GM21390 (cell line): Measurements from ENCODE around the gene DGCR6L.
"Not testable (repeated sequence)": the region's sequence is repeated elsewhere in the genome, so short reads cannot be mapped to it uniquely, and the experiment has no call there.

Experiments
- ATAC-seq: cut with Tn5 transposase; IDR thresholded peaks from one replicate; pipeline ENCODE4 v1.9.1; 2021; ENCODE audit not compliant: unreplicated experiment

DGCR6L gene

GRCh38 chr22:20292673-20293232 is 27.1 kb downstream of the DGCR6L start:
- no peak for ATAC-seq

GRCh38 chr22:20292108-20292507 is 27.8 kb downstream of the DGCR6L start:
- no peak for ATAC-seq

DNA sequence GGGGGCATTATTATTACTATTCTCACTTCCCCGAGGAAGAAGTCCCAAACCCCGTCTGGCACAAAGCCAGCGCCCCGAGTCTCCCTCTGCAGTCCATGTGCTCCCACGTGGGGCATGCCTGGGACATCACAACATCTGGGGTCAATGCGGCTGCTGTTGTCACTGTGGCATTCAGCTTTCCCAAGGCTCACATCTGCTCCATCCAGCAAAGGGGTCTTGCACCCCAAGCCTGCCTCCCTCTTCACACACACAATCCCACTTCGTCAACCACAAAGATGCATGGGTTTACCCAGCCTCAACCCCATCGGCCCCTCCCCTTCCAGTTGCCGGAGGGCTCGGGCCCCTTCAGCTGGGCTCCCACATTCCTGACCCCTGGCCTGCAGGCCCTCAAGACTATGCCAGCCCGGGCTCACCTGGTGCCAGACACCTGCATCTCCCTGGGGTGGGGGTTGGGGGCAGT is 28.2 kb downstream of the DGCR6L start:
- ATAC-seq: no peak

DNA sequence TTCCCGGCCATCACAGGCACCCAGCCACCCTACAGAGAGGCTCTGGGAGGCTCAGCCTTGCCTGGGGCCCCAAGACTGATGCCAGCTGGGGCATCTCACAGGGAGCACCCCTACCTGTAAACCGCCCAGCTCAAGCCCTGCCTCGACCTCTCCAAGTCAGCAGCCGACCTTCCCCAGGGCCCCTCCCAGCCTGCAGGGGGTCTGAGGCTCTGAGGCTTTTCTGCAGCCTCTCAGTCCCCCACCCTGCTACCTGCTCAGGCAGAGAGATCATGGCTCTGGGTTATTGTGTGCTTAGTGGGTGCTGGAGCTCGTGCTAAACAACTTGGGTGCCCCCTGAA is 28.6 kb downstream of the DGCR6L start:
- no peak for ATAC-seq

- ATAC-seq: no peak
Observed at GRCh38 chr22:20290578-20291248, 29.1 kb downstream of the DGCR6L start.

DNA sequence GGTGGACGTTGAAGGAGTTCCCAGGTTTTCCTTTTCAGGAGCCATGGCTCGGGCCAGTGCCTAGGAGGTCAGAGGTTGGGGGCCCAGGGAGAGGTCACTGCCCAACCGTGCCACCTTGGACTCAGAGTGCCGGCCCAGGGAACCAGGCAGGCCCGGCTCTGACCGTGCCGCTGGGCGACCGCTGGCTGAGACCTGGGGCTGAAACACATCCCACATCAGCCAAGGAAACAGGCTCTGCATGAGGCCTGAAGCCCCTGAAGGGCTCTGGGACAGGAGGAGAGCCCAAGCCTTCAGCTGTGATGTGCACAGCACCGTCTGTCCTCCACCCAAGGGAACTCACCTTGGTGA is 29.8 kb downstream of the DGCR6L start:
- ATAC-seq: no peak

DNA sequence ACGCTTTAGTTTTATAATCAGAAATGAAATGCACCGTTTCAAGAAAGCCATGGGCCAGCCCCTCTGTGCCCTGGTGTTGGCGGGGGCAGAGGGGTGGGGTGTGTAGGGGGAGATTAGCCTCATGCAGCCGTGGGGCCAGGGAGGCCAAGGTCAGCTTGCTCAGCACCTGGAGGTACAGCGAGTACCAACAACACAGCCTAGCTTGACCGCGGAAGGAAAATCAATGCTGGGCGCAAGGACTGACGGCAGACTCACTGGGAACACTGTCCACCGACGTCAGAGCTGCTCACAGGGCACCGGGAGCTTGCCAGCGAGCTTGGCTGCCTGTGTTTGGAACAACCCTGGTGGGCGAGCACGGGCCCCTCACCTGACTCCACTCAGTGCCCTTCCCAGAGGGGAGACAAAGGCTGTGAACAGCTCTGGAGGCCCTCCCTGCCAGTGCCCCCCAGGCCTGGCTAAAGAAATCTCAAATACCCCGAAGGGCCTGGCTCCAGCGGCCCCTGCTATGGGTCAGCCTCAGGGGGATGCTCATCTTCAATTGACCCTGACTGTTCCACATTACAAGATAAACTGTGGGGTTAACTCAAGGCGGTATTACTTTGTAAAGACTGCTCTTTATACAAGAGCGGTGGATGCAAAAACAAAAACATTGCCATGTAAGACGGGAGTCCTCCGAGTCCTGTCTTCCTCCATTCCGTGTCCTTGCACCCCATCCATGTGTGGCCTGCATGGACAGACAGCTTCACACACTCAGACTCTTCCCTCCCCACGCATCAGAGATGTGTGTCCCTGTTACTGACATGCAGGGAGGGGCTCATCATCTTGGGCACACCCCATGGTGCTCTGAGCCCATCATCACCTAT is 30.4 kb downstream of the DGCR6L start:
- ATAC-seq: not testable (repeated sequence)

- not testable (repeated sequence) for ATAC-seq
Observed at GRCh38 chr22:20286784-20287423, 33.0 kb downstream of the DGCR6L start.

GRCh38 chr22:20286312-20286660 is 33.6 kb downstream of the DGCR6L start:
- ATAC-seq: not testable (repeated sequence)

GRCh38 chr22:20285473-20286311 is 34.2 kb downstream of the DGCR6L start:
- ATAC-seq: not testable (repeated sequence)

- no peak for ATAC-seq
Observed at GRCh38 chr22:20284471-20285086, 35.3 kb downstream of the DGCR6L start.

- no peak for ATAC-seq
Observed at GRCh38 chr22:20283674-20284066, 36.2 kb downstream of the DGCR6L start.

GRCh38 chr22:20282901-20283673 is 36.8 kb downstream of the DGCR6L start:
- ATAC-seq: no peak

DNA sequence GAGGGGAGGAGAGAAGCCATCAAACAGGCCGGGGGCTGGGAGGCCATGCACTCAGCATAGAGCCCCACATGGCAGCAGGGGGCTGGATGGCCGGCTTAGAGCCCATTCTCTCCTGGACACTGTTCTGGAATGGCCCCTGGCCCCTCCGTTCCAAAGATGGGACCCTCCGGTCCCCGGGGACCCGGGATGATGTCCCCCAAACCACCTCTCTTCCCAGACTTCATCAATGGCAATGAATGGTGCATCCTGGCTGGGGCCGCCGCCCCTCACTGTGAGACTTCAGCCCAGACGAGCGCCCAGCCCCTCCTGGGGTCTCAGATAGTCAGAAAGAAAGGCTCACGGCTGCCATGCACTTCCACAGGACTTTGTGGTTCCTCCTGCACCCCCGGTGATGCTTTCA is 38.0 kb downstream of the DGCR6L start:
- no peak for ATAC-seq

- ATAC-seq: not testable (repeated sequence)
Observed at GRCh38 chr22:20281473-20281872, 38.4 kb downstream of the DGCR6L start.

- no peak for ATAC-seq
Observed at GRCh38 chr22:20280866-20281265, 39.0 kb downstream of the DGCR6L start.

- not testable (repeated sequence) for ATAC-seq
Observed at GRCh38 chr22:20280163-20280562, 39.7 kb downstream of the DGCR6L start.

DNA sequence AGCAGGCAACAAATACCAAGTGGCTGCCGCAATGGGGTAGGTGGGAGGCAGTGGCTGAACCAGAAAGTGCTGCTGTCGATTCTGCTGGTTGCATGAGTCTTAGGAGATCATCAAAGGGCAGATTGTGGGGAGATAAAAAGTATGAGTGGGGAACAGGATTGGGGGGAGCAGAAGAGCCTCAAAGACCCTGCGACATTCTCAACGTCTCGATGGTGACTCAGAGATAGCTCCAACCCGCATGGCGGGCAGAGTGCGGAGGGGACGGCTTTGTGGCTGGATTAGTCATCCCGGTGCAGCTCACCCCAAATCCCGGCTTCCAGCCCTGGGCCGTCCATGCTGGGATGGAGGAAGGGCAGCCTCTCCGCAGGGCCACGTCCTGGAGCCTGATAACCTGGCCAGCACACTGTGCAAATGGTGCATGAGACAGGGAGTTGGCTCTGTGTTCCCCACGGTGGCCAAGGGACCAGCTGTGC is 40.2 kb downstream of the DGCR6L start:
- no peak for ATAC-seq

- not testable (repeated sequence) for ATAC-seq
Observed at GRCh38 chr22:20278726-20279490, 41.0 kb downstream of the DGCR6L start.
